ENCODE results near the gene SUCLG1.

DNA sequence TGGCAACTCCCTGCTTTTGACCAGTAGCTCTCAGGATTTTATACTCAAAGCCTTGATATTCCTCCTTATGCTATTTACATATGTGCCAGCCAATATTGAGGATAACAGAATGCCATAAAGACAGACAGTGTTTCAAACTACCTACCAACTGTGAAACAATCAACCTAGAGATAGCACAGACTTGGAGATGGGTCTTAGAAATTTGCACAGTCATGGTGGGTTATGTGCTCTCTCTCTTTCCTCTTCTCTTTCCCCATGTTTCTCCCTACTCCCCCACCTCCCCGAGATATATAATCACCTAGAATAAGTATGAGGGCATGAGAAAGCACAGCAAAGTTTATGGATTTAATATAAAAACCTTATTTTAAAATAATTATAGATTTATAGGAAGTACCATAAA, 24.2 kb upstream of the SUCLG1 start:
- TF ChIP-seq, protein P1, sequence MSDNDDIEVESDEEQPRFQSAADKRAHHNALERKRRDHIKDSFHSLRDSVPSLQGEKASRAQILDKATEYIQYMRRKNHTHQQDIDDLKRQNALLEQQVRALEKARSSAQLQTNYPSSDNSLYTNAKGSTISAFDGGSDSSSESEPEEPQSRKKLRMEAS (IDR thresholded peaks at IDR 0.05) = no peak
- TF ChIP-seq, protein P2, sequence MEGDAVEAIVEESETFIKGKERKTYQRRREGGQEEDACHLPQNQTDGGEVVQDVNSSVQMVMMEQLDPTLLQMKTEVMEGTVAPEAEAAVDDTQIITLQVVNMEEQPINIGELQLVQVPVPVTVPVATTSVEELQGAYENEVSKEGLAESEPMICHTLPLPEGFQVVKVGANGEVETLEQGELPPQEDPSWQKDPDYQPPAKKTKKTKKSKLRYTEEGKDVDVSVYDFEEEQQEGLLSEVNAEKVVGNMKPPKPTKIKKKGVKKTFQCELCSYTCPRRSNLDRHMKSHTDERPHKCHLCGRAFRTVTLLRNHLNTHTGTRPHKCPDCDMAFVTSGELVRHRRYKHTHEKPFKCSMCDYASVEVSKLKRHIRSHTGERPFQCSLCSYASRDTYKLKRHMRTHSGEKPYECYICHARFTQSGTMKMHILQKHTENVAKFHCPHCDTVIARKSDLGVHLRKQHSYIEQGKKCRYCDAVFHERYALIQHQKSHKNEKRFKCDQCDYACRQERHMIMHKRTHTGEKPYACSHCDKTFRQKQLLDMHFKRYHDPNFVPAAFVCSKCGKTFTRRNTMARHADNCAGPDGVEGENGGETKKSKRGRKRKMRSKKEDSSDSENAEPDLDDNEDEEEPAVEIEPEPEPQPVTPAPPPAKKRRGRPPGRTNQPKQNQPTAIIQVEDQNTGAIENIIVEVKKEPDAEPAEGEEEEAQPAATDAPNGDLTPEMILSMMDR (IDR thresholded peaks at IDR 0.05; ENCODE audit: low read depth, low read length, missing input control) = no peak
- TF ChIP-seq SP1 (IDR thresholded peaks at IDR 0.05) (no peak), HNF4A (conservative IDR thresholded peaks at IDR 0.05) (no peak), GABPA (IDR thresholded peaks at IDR 0.05 in 1 of 2, conservative IDR thresholded peaks at IDR 0.05 in 1 of 2) (no peak), JUND (IDR thresholded peaks at IDR 0.05) (no peak)
- TF ChIP-seq, protein P3, sequence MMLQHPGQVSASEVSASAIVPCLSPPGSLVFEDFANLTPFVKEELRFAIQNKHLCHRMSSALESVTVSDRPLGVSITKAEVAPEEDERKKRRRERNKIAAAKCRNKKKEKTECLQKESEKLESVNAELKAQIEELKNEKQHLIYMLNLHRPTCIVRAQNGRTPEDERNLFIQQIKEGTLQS (IDR thresholded peaks at IDR 0.05) = no peak
- TF ChIP-seq, protein P4, sequence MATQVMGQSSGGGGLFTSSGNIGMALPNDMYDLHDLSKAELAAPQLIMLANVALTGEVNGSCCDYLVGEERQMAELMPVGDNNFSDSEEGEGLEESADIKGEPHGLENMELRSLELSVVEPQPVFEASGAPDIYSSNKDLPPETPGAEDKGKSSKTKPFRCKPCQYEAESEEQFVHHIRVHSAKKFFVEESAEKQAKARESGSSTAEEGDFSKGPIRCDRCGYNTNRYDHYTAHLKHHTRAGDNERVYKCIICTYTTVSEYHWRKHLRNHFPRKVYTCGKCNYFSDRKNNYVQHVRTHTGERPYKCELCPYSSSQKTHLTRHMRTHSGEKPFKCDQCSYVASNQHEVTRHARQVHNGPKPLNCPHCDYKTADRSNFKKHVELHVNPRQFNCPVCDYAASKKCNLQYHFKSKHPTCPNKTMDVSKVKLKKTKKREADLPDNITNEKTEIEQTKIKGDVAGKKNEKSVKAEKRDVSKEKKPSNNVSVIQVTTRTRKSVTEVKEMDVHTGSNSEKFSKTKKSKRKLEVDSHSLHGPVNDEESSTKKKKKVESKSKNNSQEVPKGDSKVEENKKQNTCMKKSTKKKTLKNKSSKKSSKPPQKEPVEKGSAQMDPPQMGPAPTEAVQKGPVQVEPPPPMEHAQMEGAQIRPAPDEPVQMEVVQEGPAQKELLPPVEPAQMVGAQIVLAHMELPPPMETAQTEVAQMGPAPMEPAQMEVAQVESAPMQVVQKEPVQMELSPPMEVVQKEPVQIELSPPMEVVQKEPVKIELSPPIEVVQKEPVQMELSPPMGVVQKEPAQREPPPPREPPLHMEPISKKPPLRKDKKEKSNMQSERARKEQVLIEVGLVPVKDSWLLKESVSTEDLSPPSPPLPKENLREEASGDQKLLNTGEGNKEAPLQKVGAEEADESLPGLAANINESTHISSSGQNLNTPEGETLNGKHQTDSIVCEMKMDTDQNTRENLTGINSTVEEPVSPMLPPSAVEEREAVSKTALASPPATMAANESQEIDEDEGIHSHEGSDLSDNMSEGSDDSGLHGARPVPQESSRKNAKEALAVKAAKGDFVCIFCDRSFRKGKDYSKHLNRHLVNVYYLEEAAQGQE (IDR thresholded peaks at IDR 0.05) = no peak
